ENCODE results near the gene DAZAP2.
"Not testable (repeated sequence)": the region's sequence is repeated elsewhere in the genome, so short reads cannot be mapped to it uniquely, and the experiment has no call there.

DAZAP2 gene

GRCh38 chr12:51217133-51217967 is 21.3 kb upstream of the DAZAP2 start:
- no peak for DNase-seq (ENCODE audit: low read depth, low spot score)

DNA sequence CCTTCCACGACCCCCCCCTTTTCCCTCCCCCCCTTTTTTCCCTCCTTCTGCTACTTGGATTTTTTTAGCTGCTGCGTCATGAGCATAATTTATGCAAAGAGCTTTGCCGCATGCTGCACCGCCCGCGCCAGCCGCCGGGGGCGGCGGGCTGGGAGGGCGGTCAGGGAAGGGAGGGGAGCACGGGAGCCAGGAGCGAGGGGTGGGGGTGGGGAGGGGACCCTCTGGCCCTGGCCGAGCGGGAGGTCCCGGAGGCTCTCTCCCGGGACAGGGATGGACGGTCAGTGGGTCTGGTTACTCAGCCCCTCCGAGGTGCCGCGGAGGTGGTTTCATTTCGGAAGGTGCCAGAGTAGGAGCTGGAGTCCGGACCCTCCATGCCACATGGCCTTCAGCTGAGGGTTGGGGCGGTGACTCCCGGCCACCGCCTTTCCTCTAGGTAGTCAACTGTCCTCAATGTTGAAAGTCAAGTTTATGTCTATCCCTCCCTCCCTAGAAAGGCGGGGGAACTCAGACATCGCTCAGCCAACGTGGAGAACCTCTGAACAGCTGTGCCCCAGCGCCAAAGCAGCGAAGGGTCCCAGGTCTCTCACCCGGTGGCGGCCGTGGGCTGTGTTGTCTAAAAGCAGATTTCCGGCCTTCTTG is 20.5 kb upstream of the DAZAP2 start, which contains the start of gene POU6F1:
Gene POU6F1, minus strand, starts transcription at position 95 of the 639 bp plus-strand sequence. CDS start 11,226 bp downstream, outside the sequence.
- DNase-seq (ENCODE audit: low read depth, low spot score) = no peak

DNA sequence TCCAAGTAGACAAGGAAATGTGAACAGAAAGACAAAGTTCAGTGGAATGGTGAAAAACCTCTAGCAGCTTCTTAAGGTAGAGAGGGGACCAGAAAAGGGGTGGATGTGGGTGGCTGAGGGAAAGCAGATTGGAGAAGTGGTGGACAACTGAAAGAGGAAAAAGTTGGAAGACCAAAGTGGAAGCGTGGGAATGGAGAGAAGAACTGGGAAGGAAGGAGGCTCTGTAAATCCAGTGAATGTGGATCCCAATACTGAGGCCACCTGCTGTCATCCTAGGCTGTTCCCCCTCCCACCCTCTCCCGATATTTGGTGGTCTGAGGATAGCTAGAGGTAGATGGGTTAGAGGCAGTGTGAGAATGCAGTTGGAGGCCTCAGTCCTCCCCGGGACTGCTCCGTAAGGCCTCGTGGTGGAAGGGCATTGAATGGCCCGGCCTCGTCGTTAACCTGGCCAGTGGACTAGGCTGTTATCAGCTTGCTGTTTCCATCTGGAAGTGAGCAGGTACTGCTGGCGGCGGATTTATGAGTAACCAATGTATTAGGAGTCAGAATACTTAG is 19.9 kb upstream of the DAZAP2 start:
- DNase-seq (ENCODE audit: low read depth, low spot score) = no peak

GRCh38 chr12:51219322-51219721 is 19.3 kb upstream of the DAZAP2 start:
- no peak for DNase-seq (ENCODE audit: low read depth, low spot score)

- DNase-seq (ENCODE audit: low read depth, low spot score) = not testable (repeated sequence)
Measured at GRCh38 chr12:51219857-51220256, 18.8 kb upstream of the DAZAP2 start.

DNA sequence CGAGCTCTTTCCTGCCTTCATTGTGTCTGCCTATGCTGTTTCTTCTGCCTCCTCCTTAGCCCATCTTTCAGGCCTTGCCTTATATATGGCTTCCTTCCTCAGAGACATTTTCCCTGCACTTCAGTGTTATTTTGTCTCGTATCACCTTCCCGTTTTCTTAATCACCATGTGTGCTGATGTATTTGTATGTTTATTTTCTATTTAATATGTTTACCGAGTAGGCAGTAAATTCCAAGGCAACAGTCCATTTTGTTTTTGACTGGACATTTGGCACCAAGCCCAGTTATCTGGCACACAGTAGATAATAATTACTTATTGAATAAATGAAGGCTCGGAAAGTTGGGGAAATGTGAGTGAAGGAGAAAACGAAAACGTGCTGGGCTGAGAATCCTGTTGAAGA is 16.2 kb upstream of the DAZAP2 start:
- no peak for DNase-seq (ENCODE audit: low read depth, low spot score)

GRCh38 chr12:51224625-51225024 is 14.0 kb upstream of the DAZAP2 start:
- DNase-seq (ENCODE audit: low read depth, low spot score) = no peak

- DNase-seq (ENCODE audit: low read depth, low spot score) = no peak
Measured at GRCh38 chr12:51225234-51225633, 13.4 kb upstream of the DAZAP2 start.

DNA sequence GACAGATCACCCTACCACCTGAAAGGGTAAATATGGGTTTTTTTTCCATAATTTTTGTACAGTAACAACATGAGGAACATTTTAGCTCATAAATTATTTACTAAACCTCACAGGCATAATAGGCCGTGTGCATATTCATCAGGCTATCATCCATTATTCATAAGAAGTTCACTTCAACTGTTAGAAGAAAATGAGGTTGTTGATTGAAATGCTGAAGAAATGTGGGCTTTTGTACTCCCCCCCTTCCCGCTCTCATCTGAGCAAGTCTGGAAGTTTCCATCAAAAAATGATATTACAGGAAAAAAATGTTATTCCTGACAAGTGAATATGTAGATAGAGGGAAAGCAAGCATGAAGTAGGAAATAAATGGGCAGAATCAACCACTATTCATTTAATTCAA is 12.9 kb upstream of the DAZAP2 start:
- no peak for DNase-seq (ENCODE audit: low read depth, low spot score)

GRCh38 chr12:51227112-51227511 is 11.5 kb upstream of the DAZAP2 start:
- not testable (repeated sequence) for DNase-seq (ENCODE audit: low read depth, low spot score)

GRCh38 chr12:51227962-51228361 is 10.7 kb upstream of the DAZAP2 start:
- DNase-seq (ENCODE audit: low read depth, low spot score) = no peak

DNA sequence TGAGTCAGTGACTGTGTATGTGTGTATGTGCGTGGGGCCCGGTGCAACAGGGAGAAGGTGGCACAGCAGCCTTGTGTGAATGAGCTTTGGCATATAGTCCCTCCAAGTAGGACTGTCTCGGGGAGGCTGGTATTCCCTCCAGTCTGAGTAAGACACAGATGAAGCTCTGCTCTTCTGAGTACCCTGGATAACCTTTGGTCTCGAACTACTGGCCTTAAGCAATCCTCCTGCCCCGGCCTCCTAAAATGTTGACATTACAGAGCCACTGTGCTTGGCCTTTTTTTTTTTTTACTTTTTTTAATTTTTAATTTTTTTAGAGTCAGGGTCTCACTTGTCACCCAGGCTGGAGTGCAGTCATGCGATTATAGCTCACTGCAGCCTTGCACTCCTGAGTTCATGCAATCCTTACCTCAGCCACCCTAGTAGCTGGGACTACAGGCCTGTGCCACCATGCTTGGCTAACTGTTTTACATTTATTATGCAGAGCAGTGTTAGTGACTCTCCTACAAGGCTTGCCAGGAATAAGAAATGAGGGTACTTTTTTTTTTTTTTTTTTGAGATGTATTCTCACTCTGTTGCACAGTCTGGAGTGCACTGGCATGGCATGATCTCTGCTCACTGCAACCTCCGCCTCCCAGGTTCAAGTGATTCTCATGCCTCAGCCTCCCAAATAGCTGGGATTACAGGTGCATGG is 9.4 kb upstream of the DAZAP2 start:
- no peak for DNase-seq (ENCODE audit: low read depth, low spot score)

DNA sequence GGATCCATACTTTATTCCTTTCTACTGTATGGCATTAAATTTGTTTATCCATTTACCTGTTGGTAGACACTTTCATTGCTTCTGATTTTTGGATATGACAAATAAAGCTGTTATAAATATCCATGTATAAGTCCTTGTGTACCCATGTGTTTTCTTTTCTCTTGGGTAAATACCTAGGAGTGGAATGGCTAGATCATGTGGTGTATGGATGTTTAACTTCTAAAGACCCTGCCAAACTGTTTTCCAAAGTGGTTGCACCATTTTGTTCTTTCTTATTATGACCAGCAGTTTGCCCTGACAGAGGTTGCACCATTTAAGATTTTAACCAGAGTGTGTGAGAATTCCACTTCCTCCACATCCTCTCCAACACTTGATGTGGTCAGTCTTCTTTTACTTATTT is 6.0 kb upstream of the DAZAP2 start:
- no peak for DNase-seq (ENCODE audit: low read depth, low spot score)

GRCh38 chr12:51234530-51234929 is 4.1 kb upstream of the DAZAP2 start:
- no peak for DNase-seq (ENCODE audit: low read depth, low spot score)

DNA sequence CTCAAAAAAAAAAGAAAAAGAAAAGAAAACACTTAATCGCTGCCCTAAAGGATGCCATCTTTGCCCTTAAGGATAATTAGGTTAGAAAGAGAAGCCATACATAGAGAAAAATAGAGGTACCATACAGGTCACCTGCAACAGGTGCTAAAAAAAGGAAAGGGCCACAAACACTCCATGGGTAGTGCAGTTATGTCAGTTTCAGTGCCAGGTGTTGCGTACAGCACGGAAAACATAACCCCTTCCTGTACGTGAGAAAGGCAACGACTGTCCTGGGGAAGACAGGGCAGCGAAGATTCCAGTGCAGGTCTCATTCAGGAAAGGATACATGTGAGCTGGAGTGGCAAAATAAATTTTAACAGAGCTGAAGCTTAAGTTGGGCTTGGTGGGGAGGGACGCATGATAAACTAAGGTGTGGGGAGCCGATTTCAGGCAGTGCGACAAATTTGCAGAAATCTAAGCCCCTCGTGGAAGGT is 553 bp upstream of the DAZAP2 start:
- DNase-seq (ENCODE audit: low read depth, low spot score) = no peak

DNA sequence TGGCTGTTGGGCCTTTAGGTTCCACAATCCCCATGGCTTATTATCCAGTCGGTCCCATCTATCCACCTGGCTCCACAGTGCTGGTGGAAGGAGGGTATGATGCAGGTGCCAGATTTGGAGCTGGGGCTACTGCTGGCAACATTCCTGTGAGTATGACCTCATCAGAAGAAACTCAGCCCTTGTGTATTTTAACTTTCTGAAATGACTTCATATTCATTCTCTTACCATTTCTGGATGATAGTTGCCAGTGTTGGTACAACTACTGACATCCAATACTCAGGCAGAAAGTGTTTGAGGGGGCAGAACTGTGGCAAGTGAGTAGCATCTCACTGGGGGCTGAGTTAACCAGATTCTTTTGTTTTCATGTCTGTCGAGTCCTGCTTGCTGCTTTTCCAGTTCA is 2.3 kb downstream of the DAZAP2 start:
- DNase-seq (ENCODE audit: low read depth, low spot score) = no peak

DNA sequence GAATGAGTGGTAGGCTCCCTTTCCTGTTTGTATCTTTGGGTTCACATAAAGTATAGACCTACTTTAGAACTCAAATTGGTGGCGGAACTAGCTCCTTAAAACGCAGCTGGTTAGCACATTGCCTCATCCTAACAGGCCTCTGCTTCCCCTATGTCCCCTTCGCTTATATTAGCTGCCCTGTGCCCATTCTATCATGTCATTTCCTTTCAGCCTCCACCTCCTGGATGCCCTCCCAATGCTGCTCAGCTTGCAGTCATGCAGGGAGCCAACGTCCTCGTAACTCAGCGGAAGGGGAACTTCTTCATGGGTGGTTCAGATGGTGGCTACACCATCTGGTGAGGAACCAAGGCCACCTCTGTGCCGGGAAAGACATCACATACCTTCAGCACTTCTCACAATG is 3.5 kb downstream of the DAZAP2 start:
- DNase-seq (ENCODE audit: low read depth, low spot score) = no peak

DNA sequence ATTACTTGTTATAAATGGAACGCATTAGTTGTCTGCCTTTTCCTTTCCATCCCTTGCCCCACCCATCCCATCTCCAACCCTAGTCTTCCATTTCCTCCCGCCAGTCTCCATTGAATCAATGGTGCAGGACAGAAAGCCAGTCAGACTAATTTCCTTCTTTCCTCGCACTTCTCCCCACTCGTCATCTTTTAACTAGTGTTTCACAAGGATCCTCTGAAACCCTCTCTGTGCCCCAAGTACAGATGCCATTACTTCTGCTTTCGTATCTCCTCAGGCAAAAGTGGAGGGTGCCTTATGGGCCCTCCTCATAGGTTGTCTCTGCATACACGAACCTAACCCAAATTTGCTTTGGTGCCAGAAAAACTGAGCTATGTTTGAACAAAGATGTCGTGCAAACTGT is 4.2 kb downstream of the DAZAP2 start:
- DNase-seq (ENCODE audit: low read depth, low spot score) = no peak

- no peak for DNase-seq (ENCODE audit: low read depth, low spot score)
Measured at GRCh38 chr12:51244269-51244668, 5.6 kb downstream of the DAZAP2 start.

DNA sequence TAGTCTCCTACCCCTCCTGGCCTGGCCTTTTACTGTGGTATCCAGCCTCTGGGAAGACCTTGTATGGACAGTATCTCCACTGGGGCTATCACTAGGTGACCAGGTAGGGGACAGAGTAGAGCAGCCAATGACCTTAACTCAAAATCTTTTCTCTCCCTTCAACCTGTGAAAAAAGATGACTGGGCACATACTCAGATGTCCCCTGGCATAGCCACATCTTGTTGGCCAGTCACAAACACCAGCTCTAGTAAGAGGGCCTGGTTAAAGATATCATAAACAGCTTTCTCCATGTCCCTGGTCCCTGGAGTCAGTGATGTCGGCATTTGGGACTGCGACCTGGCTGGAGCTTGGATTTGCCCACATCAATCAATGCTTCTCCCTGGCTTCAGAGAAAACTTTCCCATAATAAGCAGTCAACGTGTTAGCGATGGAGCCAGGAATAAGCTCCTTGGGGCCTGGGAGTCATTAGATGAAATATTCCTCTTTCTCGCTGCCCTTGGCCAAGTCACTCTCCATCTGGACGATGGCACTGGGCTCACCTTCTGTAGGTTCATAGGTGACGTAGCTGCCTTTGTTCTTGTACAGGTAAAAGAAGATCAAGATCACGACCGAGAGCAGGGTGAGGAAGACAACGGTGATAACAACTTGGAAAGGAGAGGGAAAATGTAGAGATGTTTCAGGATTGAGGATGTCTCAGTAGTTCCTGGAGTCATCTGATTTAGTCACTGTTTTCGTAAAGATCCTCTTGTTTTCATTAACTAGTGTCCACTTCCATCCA is 7.0 kb downstream of the DAZAP2 start:
- DNase-seq (ENCODE audit: low read depth, low spot score) = no peak

GRCh38 chr12:51246254-51246853 is 7.7 kb downstream of the DAZAP2 start:
- DNase-seq (ENCODE audit: low read depth, low spot score) = no peak
